T-cell (primary cell): ENCODE measurements around the gene BMF. TPM values are rescaled to one million over a fixed set of nuclear protein-coding genes. Genes with fewer than 3 reads are reported as not detected.

Experiments
- ATAC-seq, 4 experiments: fragments of 200-7000 bp in 3 of 4; fragments of 150-1000 bp in 1 of 4; cut with Tn5 transposase; replicated peaks in 1 of 4; 1 replicate in 3 of 4; 2 replicates in 1 of 4; pipeline ENCODE4 v1.10.0; 2021; ENCODE audit warnings: moderate library complexity in 3 of 4, mild to moderate bottlenecking in 2 of 4, moderate number of reproducible peaks in 1 of 4
- CTCF ChIA-PET, 2 donors: fragments of 300-600 bp; sonication (Branson Sonifier 250); formaldehyde crosslinking; loops; one replicate each; lab custom pipeline; 2022; ENCODE audit warnings: antibody characterized with exemption in 2 of 2; lab: Charles Lee
- POLR2A ChIA-PET, 2 donors: fragments of 300-600 bp; sonication (Branson Sonifier 250); formaldehyde crosslinking; loops; one replicate each; lab custom pipeline; 2022; ENCODE audit warnings: antibody characterized with exemption in 2 of 2; lab: Charles Lee
- DNase-seq, 35 experiments: peaks; one replicate each; pipeline versions ENCODE4 v3.0.0 to v3.0.0-alpha.2; 2013 to 2023
- H3K27ac ChIP-seq: one replicate; pipeline ENCODE4 v1.5.1; 2013; ENCODE audit warnings: low read length
- H3K27me3 ChIP-seq, 2 experiments: replicated peaks in 1 of 2; 1 replicate in 1 of 2; 2 replicates in 1 of 2; pipeline versions ENCODE4 v1.6.1 to v1.7.0; 2013; ENCODE audit warnings: low read length in 1 of 2, mixed read lengths in 1 of 2; ENCODE audit not compliant: control insufficient read depth in 2 of 2, insufficient read depth in 2 of 2; ENCODE audit errors: extremely low read depth in 1 of 2
- H3K36me3 ChIP-seq, 2 donors: 1 replicate in 1 of 2; 2 replicates in 1 of 2; pipeline versions ENCODE4 v1.6.1 to v1.7.0; 2013; ENCODE audit warnings: low read length in 1 of 2; ENCODE audit not compliant: control insufficient read depth in 2 of 2, insufficient read depth in 1 of 2; ENCODE audit errors: extremely low read depth in 1 of 2
- H3K4me1 ChIP-seq, 2 experiments: 1 replicate in 1 of 2; 2 replicates in 1 of 2; pipeline versions ENCODE4 v1.6.1 to v1.7.0; 2013; ENCODE audit warnings: low read length in 2 of 2, mixed read lengths in 1 of 2; ENCODE audit not compliant: insufficient read depth in 2 of 2, control insufficient read depth in 1 of 2; ENCODE audit errors: extremely low read depth in 1 of 2
- H3K4me3 ChIP-seq, 2 donors: 1 replicate in 1 of 2; 2 replicates in 1 of 2; pipeline versions ENCODE4 v1.5.1 to v1.7.0; 2013; ENCODE audit warnings: mild to moderate bottlenecking in 2 of 2, low read length in 1 of 2, moderate library complexity in 1 of 2; ENCODE audit not compliant: control insufficient read depth in 1 of 2; ENCODE audit errors: extremely low read depth in 1 of 2
- H3K9me3 ChIP-seq: 2 replicates; pipeline ENCODE4 v1.7.0; 2013
- H3K27ac Mint-ChIP-seq, 2 donors: one replicate each; pipeline ENCODE4 v1.8.0; 2020 to 2021; ENCODE audit warnings: mild to moderate bottlenecking in 2 of 2, mixed read lengths in 2 of 2
- H3K27me3 Mint-ChIP-seq, 2 donors: one replicate each; pipeline ENCODE4 v1.8.0; 2021 to 2022; ENCODE audit warnings: mixed read lengths in 2 of 2
- H3K36me3 Mint-ChIP-seq: one replicate; pipeline ENCODE4 v1.8.0; 2021; ENCODE audit warnings: mixed read lengths
- H3K4me1 Mint-ChIP-seq, 3 donors: one replicate each; pipeline ENCODE4 v1.8.0; 2020 to 2022; ENCODE audit warnings: mixed read lengths in 3 of 3, mild to moderate bottlenecking in 1 of 3
- H3K4me3 Mint-ChIP-seq, 3 donors: one replicate each; pipeline ENCODE4 v1.8.0; 2020 to 2022; ENCODE audit warnings: mild to moderate bottlenecking in 3 of 3, mixed read lengths in 3 of 3, moderate library complexity in 3 of 3
- H3K9me3 Mint-ChIP-seq, 3 donors: one replicate each; pipeline ENCODE4 v1.8.0; 2020 to 2022; ENCODE audit warnings: mixed read lengths in 3 of 3
- WGBS: methylation state at CpG from one replicate; pipeline ENCODE4 v1.1.5; 2013; ENCODE audit warnings: missing lambda C conversion rate; ENCODE audit not compliant: insufficient coverage; 5-methylcytosine and 5-hydroxymethylcytosine counted together
- total RNA-seq, 35 experiments: library from RNA in 6 of 35; stranded (reverse) in 6 of 35; fragments of 120-200 nt in 1 of 35; gene quantifications; one replicate each; pipeline versions ENCODE4 v1.2.1 to v1.2.4 and lab custom pipeline; 2013 to 2026

The BMF gene
- total RNA-seq, 5 donors from 2014 or later (not counting 1 experiment from before 2014, with no cell fraction given) = 6.6 to 46.7 (median 42.4) TPM

DNA sequence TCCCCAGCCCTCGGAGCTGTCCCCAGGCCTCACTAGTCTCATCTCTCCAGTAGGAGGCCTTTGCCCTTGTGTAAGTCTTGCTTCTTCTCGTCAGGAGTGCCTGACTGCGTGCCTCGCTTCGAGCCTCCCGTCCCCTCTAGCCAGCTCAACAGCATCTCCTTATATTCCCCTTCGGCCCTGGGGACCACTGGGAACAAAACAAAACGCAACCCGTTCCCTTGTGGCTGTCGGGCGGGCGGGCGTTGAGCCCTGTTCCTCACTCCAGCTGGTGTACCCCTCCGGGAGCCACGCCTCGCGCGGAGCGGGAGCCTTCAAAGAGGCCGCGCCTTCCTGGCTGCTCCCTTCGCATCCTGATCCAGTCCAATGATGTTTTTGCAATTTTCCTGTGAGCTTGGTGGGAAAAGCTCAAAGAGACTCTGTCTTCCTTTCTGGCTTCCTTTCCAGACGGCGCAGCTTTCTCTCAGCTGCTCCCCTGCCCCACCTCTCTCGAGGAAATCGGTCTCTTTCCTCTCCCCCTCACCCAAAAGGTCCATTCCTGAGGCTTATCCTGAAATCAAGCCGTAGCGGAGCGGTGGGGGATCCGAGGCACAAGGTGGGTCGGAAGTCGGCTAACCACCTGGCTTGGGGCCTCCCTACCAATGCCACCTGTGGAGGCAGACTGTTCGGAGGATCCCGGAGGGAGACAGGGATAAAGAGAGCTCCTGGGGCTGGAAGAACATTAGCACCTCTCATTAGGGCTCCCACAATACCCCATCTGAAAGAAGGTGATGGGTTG, 36.3 kb downstream of the BMF start:
- no peaks in the 10 kb centered on the region for H3K9me3 ChIP-seq
- POLR2A ChIA-PET = no interaction called here
- WGBS = 83% methylated on average over 10 of the region's 34 CpGs
- DNase-seq = no peak
- no peak overlapping the region for H3K4me3 ChIP-seq
- H3K36me3 ChIP-seq = no peaks in the 10 kb centered on the region
- no peak overlapping the region for H3K27ac Mint-ChIP-seq
- H3K4me1 ChIP-seq = peaks cover 3 to 8% of the 10 kb centered on the region in 2 experiments
- H3K4me3 Mint-ChIP-seq = no peak overlapping the region
- H3K27me3 ChIP-seq = peaks cover 0 to 17% of the 10 kb centered on the region in 2 experiments
- H3K27ac ChIP-seq = no peak overlapping the region
- H3K4me1 Mint-ChIP-seq = peaks cover 9 to 11% (median 10%) of the 10 kb centered on the region in 3 donors
- H3K36me3 Mint-ChIP-seq = no peaks in the 10 kb centered on the region
- H3K27me3 Mint-ChIP-seq = peaks cover 4 to 9% of the 10 kb centered on the region in 2 donors
- CTCF ChIA-PET = interaction anchor here in 1 of 2 donors (1.1 kb wide), 1 partner anchor 10 kb away, joined by 3 read pairs; no protein-coding TSS in a partner anchor
- no peaks in the 10 kb centered on the region for H3K9me3 Mint-ChIP-seq
- no peak for ATAC-seq

DNA sequence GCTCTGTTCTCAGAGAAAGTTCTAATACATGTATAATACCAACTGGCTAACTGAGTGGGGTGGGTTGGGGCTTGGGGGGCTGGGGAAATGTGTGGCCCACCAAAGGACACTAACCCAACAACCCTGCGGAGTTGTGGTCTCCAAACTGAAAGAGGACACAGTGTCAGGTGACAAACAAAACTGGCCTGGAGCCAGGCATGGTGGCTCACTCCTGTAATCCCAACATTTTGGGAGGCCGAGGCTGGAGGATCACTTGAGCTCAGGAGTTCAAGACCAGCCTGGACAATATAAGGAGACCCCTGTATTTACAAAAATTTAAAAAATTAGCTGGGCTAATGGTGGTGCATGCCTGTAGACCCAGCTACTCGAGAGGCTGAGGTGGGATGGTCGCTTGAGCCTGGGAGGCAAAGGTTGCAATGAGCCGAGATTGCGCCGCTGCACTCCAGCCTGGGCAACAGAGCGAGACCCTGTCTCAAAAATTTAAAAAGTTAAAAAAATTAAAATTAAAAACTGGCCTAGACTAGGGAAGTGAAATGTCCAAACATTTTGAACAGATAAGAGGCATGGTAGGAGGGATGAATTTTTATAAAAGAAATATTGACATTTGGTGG, 38.0 kb downstream of the BMF start:
- Mint-ChIP-seq H3K4me1 (peaks cover 9 to 11% (median 10%) of the 10 kb centered on the region in 3 donors), H3K36me3 (no peaks in the 10 kb centered on the region), H3K4me3 (no peak overlapping the region), H3K27ac (no peak overlapping the region), H3K27me3 (peaks cover 4 to 9% of the 10 kb centered on the region in 2 donors), H3K9me3 (no peaks in the 10 kb centered on the region)
- no peaks in the 10 kb centered on the region for H3K9me3 ChIP-seq
- CTCF ChIA-PET = no interaction called here
- no peak overlapping the region for H3K27ac ChIP-seq
- ATAC-seq = no peak
- peaks cover 0 to 17% of the 10 kb centered on the region in 2 experiments for H3K27me3 ChIP-seq
- WGBS = 100% methylated on average over 1 of the region's 8 CpGs
- H3K4me3 ChIP-seq = no peak overlapping the region
- peaks cover 3 to 8% of the 10 kb centered on the region in 2 experiments for H3K4me1 ChIP-seq
- no peaks in the 10 kb centered on the region for H3K36me3 ChIP-seq
- DNase-seq = no peak
- POLR2A ChIA-PET = no interaction called here

DNA sequence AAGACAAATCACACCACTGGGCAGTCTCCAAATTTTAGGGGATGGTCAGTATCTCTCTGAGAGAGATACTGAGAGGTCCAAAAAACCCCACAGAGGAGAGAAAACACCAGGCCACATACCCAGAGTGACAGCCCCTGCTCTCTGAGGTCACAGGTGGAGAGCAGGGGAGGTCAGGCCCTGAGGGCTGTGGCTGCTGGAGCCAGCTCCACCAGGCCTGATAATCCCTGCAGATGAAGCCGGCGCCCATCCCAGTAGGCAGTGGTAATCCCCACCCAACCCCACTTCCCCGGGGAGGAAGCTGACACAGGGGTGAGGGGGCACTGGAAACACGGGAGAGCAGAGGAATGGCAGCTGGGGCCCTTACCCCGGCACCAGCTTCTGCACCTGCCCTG, 38.5 kb downstream of the BMF start:
- DNase-seq (no peak), ATAC-seq (no peak)
- Histone ChIP-seq H3K4me1 (peaks cover 3 to 10% of the 10 kb centered on the region in 2 experiments), H3K9me3 (no peaks in the 10 kb centered on the region), H3K27me3 (peaks cover 0 to 17% of the 10 kb centered on the region in 2 experiments), H3K36me3 (no peaks in the 10 kb centered on the region), H3K4me3 (no peak overlapping the region), H3K27ac (no peak overlapping the region)
- H3K36me3 Mint-ChIP-seq = no peaks in the 10 kb centered on the region
- WGBS = no CpG with 5 or more reads among the region's 5 CpGs
- ChIA-PET CTCF (no interaction called here), POLR2A (no interaction called here)
- peaks cover 4 to 9% of the 10 kb centered on the region in 2 donors for H3K27me3 Mint-ChIP-seq
- H3K9me3 Mint-ChIP-seq = no peaks in the 10 kb centered on the region
- H3K27ac Mint-ChIP-seq = no peak overlapping the region
- H3K4me3 Mint-ChIP-seq = no peak overlapping the region
- H3K4me1 Mint-ChIP-seq = peaks cover 9 to 12% (median 11%) of the 10 kb centered on the region in 3 donors

DNA sequence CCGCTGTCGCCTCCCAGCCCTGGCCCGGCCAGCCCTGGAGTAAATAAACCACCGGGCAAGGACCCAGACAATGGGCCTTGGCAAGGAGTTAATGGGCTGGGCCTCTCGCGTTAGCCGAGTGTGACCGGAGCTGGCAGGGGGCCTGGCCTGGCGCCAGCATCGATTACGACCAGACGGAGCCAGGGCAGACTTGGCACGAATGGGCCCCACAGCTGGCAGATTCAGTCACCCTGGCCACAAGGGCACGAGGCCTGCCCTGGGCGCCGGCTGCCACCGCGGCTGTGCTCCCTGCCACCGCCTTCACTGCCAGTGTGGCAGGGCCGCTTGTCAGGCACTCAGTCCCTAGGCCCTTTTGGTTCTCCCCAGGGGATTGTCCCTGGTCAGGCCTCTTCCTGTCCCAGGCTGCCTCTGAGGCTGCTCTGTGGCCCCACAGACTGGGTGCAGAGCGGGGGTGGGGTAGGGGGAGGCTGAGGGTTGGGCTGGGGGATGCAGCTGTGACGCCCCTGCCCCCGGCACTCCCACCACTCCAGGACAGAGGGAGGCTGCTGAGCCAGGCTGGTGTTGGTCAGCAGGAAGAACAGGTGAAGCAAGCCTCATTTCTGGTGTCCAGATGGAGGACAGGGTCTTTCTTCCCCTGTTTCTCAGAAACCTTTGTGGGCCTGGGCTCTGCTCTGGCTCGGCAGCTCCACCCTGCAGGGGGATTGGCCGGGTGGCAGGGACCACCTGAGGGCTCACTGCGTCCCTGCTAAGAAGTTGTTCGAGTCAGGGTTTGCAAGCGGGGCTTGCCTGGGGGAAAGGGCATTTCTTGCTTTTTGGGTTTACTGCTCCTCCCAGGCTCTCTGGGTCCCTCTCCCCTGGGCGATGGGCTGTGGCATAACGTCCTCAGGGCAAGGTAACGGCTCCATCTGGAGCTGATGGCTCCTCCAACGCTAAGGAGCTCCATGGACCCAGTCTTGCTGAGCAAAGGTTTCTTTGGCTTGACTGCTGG, 39.2 kb downstream of the BMF start:
- Mint-ChIP-seq H3K36me3 (no peaks in the 10 kb centered on the region), H3K4me3 (no peak overlapping the region), H3K9me3 (no peaks in the 10 kb centered on the region), H3K27me3 (peaks cover 4 to 9% of the 10 kb centered on the region in 2 donors), H3K4me1 (peaks cover 13 to 19% (median 16%) of the 10 kb centered on the region in 3 donors), H3K27ac (no peak overlapping the region)
- no peak overlapping the region for H3K4me3 ChIP-seq
- peaks cover 0 to 17% of the 10 kb centered on the region in 2 experiments for H3K27me3 ChIP-seq
- no peak overlapping the region for H3K27ac ChIP-seq
- POLR2A ChIA-PET = no interaction called here
- DNase-seq (no peak), ATAC-seq (no peak)
- H3K4me1 ChIP-seq = peaks cover 9 to 16% of the 10 kb centered on the region in 2 experiments
- H3K36me3 ChIP-seq = no peaks in the 10 kb centered on the region
- no peaks in the 10 kb centered on the region for H3K9me3 ChIP-seq
- whole genome bisulfite sequencing = 87% methylated on average over 27 of the region's 32 CpGs
- CTCF ChIA-PET = no interaction called here

DNA sequence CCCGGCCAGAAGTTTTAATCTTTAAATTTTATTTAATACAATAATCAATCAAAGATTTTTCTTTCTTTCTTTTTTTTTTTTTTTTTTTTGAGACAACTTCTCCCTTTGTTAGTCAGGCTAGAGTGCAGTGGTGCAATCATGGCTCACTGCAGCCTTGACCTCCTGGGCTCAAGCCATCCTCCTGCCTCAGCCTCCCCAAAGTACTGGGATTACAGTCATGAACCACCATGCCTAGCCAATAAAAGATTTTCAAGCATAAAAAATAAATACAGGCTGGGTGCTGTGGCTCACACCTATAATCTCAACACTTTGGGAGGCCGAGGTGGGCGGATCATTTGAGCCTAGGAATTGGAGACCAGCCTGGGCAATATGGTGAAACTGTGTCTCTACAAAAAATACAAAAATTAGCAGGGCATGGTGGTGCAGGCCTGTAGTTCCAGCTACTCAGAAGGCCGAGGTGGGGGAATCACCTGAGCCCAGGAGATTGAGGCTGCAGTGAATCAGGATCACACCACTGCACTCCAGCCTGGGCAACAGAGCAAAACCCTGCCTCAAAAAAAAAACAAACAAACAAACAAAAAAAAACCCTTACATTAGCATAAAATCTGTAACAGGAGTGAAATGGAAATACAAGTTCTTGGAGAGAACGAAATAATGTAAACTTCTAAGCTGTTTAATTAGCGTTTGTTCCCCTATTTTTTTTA, 40.6 kb downstream of the BMF start:
- DNase-seq (no peak), ATAC-seq (no peak)
- no peaks in the 10 kb centered on the region for H3K36me3 ChIP-seq
- 100% methylated on average over 1 of the region's 6 CpGs for WGBS
- no peaks in the 10 kb centered on the region for H3K36me3 Mint-ChIP-seq
- no peak overlapping the region for H3K4me3 Mint-ChIP-seq
- H3K27me3 ChIP-seq = peaks cover 0 to 14% of the 10 kb centered on the region in 2 experiments
- ChIA-PET POLR2A (no interaction called here), CTCF (interaction anchor here (0.6 kb wide), 2 partner anchors 48 to 564 kb away, joined by 4 read pairs; no protein-coding TSS in a partner anchor)
- H3K4me1 ChIP-seq = peaks cover 8 to 13% of the 10 kb centered on the region in 2 experiments
- no peaks in the 10 kb centered on the region for H3K9me3 Mint-ChIP-seq
- no peaks in the 10 kb centered on the region for H3K9me3 ChIP-seq
- H3K4me1 Mint-ChIP-seq = peaks cover 10 to 17% (median 15%) of the 10 kb centered on the region in 3 donors
- H3K27ac ChIP-seq = no peak overlapping the region
- peaks cover 2 to 4% of the 10 kb centered on the region in 2 donors for H3K27me3 Mint-ChIP-seq
- no peak overlapping the region for H3K4me3 ChIP-seq
- no peak overlapping the region for H3K27ac Mint-ChIP-seq
